Smooth muscle cell (in vitro differentiated cells): ENCODE results near the gene IGF2BP2. TPM values are rescaled to one million over a fixed set of nuclear protein-coding genes. Genes with fewer than 3 reads are reported as not detected.

Experiments used
- DNase-seq: peaks from one replicate; lab custom pipeline; 2025; ENCODE audit not compliant: unreplicated experiment; lab: John Stamatoyannopoulos, UW
- H2AFZ ChIP-seq: fragments of 200-600 bp; sonication (generic); 2 replicates; pipeline ENCODE4 v1.6.0; 2016; ENCODE audit warnings: antibody characterized with exemption, low read depth, mild to moderate bottlenecking
- H3F3A ChIP-seq: fragments of 200-600 bp; sonication (generic); 2 replicates; pipeline ENCODE4 v1.6.0; 2017; ENCODE audit warnings: antibody characterized with exemption, low read depth
- H3K27ac ChIP-seq: fragments of 200-600 bp; sonication (generic); 2 replicates; pipeline ENCODE4 v1.5.1; 2016; ENCODE audit warnings: low read depth, mild to moderate bottlenecking
- H3K27me3 ChIP-seq: fragments of 200-600 bp; sonication (generic); 2 replicates; pipeline ENCODE4 v1.6.1; 2016; ENCODE audit warnings: low read depth, mild to moderate bottlenecking
- H3K36me3 ChIP-seq: fragments of 200-600 bp; sonication (generic); 2 replicates; pipeline ENCODE4 v1.5.1; 2016; ENCODE audit warnings: low read depth
- H3K4me1 ChIP-seq: fragments of 200-600 bp; sonication (generic); 2 replicates; pipeline ENCODE4 v1.5.1; 2016; ENCODE audit warnings: low read depth
- H3K4me2 ChIP-seq: fragments of 200-600 bp; sonication (generic); 2 replicates; pipeline ENCODE4 v1.6.0; 2016; ENCODE audit warnings: mild to moderate bottlenecking
- H3K4me3 ChIP-seq: fragments of 200-600 bp; sonication (generic); 2 replicates; pipeline ENCODE4 v1.5.1; 2016; ENCODE audit warnings: mild to moderate bottlenecking
- H3K79me2 ChIP-seq: fragments of 200-600 bp; sonication (generic); 2 replicates; pipeline ENCODE4 v1.6.0; 2016; ENCODE audit warnings: low read depth, mild to moderate bottlenecking
- H3K9ac ChIP-seq: fragments of 200-600 bp; sonication (generic); 2 replicates; pipeline ENCODE4 v1.6.0; 2016; ENCODE audit warnings: low read depth
- H3K9me3 ChIP-seq: fragments of 200-600 bp; sonication (generic); replicated peaks from 2 replicates; pipeline ENCODE4 v1.5.1; 2016; ENCODE audit warnings: low read depth
- H4K20me1 ChIP-seq: fragments of 200-600 bp; sonication (generic); 2 replicates; pipeline ENCODE4 v1.6.0; 2016; ENCODE audit warnings: low read depth
- WGBS: methylation state at CpG from one replicate; pipeline ENCODE4 v1.1.7; 2016; ENCODE audit warnings: low lambda C conversion rate; 5-methylcytosine and 5-hydroxymethylcytosine counted together
- polyA plus RNA-seq: library from polyadenylated mRNA; unstranded; fragments of >200 nt; fragmentation: Nextera tagmentation; extraction: Ambion mirVana; gene quantifications from 2 replicates; pipeline ENCODE4 v1.2.1, GENCODE V29; 2016
- total RNA-seq: library from RNA; depleted of rRNA; stranded (reverse); fragments of >200 nt; gene quantifications from 2 replicates; pipeline ENCODE4 v1.2.3, GENCODE V29; 2014
- TF ChIP-seq, protein P1 (sequence below): fragments of 200-600 bp; sonication (generic); IDR thresholded peaks from 2 replicates; pipeline ENCODE4 v1.5.1; 2017; ENCODE audit warnings: borderline replicate concordance, mild to moderate bottlenecking, antibody characterized with exemption; ENCODE audit not compliant: insufficient read depth, poor library complexity, severe bottlenecking

IGF2BP2 gene
- total and polyA plus RNA-seq, 2 experiments from 2014 or later = 59.2 to 80.6 TPM

DNA sequence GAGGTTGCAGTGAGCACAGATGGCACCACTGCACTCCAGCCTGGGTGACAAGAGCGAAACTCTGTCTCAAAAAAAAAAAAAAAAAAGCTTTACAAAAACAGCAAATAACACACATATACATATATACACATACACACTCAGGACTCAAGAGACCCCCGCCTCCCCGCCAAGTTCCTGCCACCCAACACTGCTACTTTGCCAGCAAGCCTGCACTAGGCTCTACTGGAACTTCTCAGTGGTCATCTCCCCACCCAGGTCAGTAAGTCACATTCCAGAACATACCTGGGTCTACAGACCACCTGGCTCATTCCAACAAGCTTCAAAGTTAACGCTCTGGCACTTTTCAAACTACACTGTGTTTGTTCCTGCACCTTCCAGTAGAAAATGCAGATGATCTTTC lies 176.4 kb downstream of the IGF2BP2 start:
- H3K4me1 ChIP-seq = no peaks in the 10 kb centered on the region
- H3K36me3 ChIP-seq = peaks cover 3% of the 10 kb centered on the region
- no peak overlapping the region for H3K9ac ChIP-seq
- TF ChIP-seq, protein P1, sequence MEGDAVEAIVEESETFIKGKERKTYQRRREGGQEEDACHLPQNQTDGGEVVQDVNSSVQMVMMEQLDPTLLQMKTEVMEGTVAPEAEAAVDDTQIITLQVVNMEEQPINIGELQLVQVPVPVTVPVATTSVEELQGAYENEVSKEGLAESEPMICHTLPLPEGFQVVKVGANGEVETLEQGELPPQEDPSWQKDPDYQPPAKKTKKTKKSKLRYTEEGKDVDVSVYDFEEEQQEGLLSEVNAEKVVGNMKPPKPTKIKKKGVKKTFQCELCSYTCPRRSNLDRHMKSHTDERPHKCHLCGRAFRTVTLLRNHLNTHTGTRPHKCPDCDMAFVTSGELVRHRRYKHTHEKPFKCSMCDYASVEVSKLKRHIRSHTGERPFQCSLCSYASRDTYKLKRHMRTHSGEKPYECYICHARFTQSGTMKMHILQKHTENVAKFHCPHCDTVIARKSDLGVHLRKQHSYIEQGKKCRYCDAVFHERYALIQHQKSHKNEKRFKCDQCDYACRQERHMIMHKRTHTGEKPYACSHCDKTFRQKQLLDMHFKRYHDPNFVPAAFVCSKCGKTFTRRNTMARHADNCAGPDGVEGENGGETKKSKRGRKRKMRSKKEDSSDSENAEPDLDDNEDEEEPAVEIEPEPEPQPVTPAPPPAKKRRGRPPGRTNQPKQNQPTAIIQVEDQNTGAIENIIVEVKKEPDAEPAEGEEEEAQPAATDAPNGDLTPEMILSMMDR = no peak
- no peak overlapping the region for H3K4me2 ChIP-seq
- peaks cover 4% of the 10 kb centered on the region for H3K79me2 ChIP-seq
- no peak overlapping the region for H3K4me3 ChIP-seq
- DNase-seq = no peak
- peaks cover 17% of the 10 kb centered on the region for H4K20me1 ChIP-seq
- H2AFZ ChIP-seq = no peak overlapping the region
- 95% methylated on average over 4 of the region's 4 CpGs for WGBS
- H3K9me3 ChIP-seq = no peaks in the 10 kb centered on the region
- H3K27me3 ChIP-seq = no peaks in the 10 kb centered on the region
- peaks cover 7% of the 10 kb centered on the region for H3F3A ChIP-seq
- no peak overlapping the region for H3K27ac ChIP-seq

DNA sequence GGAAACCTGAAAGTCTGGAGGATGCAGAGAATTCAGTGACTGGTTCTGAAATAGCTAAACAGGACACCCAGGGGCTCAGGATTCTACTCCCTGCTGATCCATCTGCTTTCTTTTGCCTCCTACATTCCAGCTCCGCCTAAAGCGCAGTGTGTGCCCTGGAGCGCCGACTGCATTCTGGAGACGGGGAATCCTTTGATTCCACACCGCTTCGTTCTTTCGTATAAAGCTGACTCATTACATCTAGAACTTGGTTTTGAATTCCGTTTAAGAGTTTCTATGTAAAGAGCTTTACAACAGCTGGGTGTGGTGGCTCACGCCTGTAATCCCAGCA lies 177.0 kb downstream of the IGF2BP2 start:
- H3K9me3 ChIP-seq = no peaks in the 10 kb centered on the region
- no peak for DNase-seq
- peaks cover under 1% of the 10 kb centered on the region for H3K36me3 ChIP-seq
- H3K4me3 ChIP-seq = no peak overlapping the region
- WGBS = 96% methylated on average over 10 of the region's 10 CpGs
- H2AFZ ChIP-seq = no peak overlapping the region
- H3K4me2 ChIP-seq = no peak overlapping the region
- peaks cover 17% of the 10 kb centered on the region for H4K20me1 ChIP-seq
- peaks cover 4% of the 10 kb centered on the region for H3K79me2 ChIP-seq
- H3K27me3 ChIP-seq = no peaks in the 10 kb centered on the region
- H3F3A ChIP-seq = peaks cover 10% of the 10 kb centered on the region
- H3K27ac ChIP-seq = no peak overlapping the region
- TF ChIP-seq, protein P1 = no peak
- H3K9ac ChIP-seq = no peak overlapping the region
- no peaks in the 10 kb centered on the region for H3K4me1 ChIP-seq

DNA sequence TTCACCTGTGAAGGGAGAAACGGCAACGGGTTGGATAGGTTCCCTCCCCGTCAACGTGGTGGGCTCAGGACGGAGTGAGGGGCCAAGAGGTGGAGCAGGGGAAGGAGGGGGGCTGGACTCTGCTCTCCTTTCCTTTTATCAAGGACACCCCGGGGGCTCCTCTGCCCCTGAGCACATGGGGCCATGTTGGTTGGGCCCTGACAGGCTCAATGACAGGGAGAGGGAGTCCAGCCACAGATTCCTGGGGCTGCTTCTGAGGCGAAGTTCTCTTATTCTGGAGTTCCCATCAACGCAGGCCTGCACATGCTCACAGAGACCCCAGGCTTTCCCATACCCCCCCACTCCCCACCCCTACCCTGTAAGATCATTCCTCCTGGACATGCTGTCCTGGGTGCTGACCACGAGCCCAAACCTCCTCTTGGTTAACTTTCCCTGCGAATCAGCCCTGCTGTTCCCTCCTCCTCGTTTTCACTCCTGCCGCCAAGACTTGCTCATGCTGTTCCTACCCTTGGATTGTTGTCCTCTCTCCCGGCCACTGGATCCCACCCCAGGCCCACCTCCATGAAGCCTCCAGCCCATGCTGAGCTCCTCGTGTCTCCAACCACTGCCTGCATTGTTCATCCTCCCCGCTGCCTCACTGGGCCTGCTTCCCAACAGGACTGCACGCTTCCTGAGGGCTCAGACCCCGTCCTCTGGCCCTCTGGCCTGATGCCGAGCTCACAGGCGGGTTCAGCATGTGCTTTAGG lies 177.5 kb downstream of the IGF2BP2 start:
- TF ChIP-seq, protein P1 = no peak
- peaks cover 16% of the 10 kb centered on the region for H4K20me1 ChIP-seq
- no peaks in the 10 kb centered on the region for H3K4me1 ChIP-seq
- no peaks in the 10 kb centered on the region for H3K9me3 ChIP-seq
- no peaks in the 10 kb centered on the region for H3K36me3 ChIP-seq
- no peaks in the 10 kb centered on the region for H3K27me3 ChIP-seq
- peaks cover 4% of the 10 kb centered on the region for H3K79me2 ChIP-seq
- DNase-seq = no peak
- no peak overlapping the region for H3K27ac ChIP-seq
- 97% methylated on average over 19 of the region's 19 CpGs for WGBS
- H3K4me3 ChIP-seq = no peak overlapping the region
- H2AFZ ChIP-seq = no peak overlapping the region
- no peak overlapping the region for H3K4me2 ChIP-seq
- no peak overlapping the region for H3K9ac ChIP-seq
- peaks cover 10% of the 10 kb centered on the region for H3F3A ChIP-seq
